GM03348 (cell line): ENCODE results near the gene RMND5B.
"Not testable (repeated sequence)": the region's sequence is repeated elsewhere in the genome, so short reads cannot be mapped to it uniquely, and the experiment has no call there.

Source experiments
- DNase-seq: peaks from one replicate; pipeline ENCODE4 v3.0.0; 2012; ENCODE audit warnings: low spot score

RMND5B gene

DNA sequence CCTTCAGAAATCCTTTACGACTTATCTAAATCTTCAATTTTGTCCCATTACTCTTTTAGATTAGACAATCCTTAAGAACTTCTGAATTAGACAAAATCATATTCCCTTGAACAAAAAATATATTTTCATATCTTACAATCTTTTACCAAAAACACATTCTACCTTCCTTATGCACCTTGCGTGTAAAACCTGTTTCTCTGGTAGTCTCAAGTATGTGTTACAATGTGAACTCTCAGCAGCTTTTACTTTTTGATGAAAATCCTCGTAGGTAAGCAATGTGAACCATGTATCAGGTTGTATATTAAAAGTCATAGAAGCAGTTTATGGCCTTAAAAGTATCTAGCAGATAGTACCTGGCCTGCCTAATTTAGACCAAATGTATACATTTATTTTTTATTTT is 43.6 kb downstream of the RMND5B start:
- no peak for DNase-seq

DNA sequence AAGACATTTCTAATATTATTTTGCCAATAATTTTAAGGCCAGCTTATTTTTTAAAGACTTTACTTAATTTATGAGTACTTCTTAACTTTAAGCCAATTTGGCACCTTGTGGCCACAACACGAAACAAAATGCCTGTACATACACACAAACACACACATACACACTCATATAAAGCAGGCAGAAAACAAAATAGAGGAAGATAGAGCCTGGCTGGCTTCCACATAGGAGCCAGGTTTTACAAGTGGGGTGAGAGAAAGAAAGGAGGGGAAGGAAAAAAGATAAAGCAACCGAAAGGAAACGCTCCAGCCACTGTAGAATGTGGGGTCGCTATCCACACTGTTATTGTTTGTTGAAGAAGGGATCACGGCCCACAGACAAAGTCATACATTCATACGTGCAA is 46.0 kb downstream of the RMND5B start:
- no peak for DNase-seq

DNA sequence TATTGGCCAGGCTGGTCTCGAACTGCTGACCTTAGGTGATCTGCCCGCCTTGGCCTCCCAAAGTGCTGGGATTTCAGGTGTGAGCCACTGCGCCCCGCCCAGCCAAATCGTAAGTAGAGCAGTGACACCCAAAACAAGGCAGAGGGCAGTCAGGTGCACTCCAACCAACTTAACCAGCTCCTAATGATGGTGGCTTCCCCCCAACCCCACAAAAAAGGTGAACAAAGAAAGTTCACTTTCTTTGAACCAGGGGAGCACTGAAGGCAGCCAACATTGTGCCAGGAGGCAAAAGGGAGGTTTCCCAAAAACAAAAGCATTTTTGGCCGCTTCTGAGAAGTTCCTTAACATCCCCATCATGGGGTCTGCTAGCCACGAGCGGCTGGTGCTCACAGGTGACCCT is 46.8 kb downstream of the RMND5B start:
- DNase-seq = no peak

DNA sequence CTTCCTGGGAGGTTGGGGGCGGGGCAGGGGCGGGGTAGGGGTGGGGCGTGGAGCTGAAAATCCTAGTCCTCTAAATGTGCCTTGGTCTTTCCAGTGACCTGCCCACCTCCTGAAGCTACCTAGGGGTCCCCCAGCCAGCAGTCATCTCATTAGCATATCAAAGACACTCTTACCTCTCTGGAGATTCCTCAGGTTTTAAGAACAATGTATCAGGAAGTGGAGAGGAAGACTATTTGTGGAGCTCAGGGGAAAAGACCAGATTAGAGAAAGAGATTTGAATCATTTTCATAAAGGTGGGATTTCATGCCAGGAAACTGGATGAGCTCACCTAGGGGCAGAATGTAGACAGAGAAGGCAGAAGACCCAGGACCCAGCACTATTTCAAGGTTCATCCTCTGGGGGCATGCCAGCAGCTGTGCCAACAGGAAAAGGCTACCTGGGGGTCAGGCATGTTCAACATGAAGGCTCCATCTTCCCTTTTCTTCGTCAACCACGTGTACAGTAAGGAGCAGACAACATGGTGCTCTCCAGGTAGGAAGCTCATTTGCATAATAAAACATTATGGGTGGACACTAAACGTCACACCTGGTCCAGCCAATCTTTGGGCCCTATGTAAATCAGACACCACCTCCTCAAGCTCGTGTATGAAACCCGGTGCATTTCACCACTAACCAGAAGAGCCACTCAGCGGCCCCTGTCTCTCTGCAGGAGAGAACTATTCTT is 49.5 kb downstream of the RMND5B start:
- no peak for DNase-seq

DNA sequence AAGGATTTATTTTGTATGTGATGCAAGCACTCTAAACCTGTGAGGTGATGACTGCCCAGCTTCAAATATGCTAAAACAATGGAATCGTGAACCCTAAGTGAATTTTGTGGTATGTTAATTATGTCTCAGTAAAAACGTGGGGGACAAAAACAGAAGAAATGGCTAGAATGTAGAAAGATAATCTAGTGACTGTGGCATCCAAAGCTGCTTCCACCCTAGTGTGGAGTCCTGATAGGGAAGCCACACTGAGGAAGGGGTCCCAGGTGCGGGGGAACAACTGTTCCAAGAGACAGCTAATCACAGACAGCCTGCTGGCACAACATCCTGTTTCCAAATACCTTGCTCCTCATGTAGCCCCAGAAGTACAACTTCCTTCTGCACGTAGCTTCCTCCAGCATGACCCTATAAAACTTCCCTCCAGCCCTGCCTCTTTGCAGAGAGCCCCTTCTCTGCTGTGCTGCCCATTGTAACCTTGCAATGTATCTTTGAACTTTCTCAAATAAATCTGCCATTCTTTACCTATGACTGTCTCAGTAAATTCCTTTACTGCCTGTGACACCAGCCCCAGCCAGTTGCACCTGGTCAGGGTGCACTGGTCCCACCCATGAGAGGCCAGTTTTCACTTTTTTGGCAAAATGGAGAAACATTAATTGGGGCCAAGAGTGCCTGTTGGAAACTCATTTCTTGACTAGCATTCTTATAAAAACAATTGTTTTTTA is 51.5 kb downstream of the RMND5B start:
- DNase-seq = no peak

DNA sequence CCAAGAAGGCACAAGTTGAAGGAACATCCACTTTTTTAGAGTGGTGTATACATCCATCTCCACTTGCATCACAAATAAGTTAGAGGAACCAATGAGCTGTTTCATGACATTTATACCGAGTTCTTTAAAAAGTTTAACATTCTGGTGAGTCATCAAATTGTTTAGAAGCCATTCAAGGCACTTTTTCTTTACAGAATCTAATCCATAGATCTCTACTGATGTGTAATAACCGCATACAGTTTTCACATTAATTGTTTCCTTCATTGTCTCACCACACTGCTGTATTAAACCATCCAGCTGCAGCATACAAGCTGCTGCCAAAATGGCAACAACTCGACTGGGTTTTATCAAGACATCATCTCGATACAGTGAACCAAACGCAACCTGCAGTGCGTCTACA is 55.6 kb downstream of the RMND5B start:
- no peak for DNase-seq

DNA sequence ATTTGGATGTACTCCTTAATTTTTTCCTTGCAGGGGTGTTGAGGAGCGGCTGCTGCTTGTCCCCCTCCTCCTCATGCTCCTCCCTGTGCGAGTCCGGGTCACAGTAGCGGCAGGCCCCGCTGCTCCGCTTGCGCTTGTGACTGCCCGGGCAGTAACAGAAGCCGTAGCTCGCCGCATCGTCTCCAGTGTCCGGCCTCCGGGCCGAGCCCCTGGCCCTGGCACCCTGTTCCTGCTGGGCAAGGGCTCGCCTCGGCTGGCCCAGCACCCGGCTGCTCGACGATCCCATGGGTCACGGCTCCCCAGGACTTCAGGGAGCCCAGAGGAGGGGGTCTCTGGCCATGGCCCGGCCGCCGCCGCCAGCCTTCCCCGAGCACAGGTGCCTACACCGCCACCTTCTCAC is 56.2 kb downstream of the RMND5B start, which contains the start of gene GMCL2:
TSS of gene GMCL2 (minus strand) at position 358 of the 400 bp plus-strand sequence. CDS start at position 286, 72 bp downstream.
- no peak for DNase-seq

DNA sequence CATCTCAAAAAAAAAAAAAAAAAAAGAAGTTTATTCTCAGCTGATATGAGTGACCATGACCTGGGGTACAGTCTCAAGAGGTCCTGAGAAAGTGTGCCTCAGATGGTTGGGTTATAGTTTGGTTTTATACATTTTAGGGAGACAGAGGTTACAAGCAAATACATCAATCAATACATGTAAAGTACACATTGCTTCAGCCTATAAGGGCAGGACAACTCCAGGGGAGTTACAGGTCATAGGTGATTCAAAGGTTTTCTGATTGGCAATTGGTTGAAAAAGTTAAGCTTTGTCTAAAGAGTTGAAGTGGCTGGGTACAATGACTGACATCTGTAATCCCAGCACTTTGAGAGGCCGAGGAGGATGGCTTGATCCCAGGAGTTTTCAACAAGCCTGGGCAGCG is 58.6 kb downstream of the RMND5B start:
- no peak for DNase-seq

DNA sequence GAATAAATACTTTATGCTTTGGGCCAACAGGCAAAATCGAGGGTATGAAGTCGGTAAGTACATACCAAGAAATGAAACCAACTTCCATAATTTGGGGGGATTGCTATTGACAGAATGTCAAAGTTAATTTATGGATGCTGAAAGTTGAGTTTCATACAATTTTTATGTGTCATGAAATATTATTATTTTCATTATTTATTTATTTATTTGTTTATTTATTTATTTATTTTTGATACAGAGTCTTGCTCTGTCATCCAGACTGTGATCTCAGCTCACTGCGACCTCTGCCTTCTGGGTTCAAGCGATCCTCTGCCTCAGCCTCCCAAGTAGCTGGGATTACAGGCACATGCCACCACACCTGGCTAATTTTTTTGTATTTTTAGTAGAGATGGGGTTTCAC is 60.8 kb downstream of the RMND5B start:
- DNase-seq = no peak

DNA sequence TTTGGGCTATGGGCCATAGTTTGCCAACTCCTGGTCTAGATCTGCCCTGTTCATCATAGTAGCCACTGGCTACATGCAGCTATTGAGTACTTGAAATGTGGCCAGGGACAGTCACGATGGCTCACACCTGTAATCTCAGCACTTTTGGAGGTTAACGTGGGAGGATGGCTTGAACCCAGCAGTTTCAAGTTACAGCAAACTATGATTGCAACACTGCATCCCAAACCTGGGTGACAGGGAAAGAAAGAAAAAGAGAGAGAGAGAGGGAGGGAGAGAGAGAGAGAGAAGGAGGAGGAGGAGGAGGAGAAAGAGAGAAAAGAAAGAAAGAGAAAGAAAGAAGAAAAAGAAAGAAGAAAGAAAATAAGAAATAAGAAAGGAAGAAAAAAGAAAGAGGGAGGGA is 61.4 kb downstream of the RMND5B start:
- DNase-seq = no peak

DNA sequence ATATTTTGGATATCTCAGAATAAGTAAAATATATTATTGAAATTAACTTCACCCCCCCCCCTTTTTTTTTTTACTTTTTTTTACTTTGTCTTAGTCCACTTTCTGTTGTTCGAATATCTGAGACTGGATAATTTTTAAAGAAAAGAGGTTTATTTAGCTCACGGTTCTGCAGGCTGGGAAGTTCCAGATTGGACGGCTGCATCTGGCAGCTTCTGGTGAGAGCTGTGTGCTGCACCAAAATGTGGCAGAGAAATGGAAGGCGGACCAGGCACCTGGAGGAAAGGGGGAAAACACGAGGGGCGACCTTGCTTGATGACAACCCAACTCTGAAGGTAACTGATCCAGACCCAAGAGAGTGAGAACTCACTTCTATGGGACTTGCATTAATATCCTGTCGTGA is 62.0 kb downstream of the RMND5B start:
- no peak for DNase-seq

DNA sequence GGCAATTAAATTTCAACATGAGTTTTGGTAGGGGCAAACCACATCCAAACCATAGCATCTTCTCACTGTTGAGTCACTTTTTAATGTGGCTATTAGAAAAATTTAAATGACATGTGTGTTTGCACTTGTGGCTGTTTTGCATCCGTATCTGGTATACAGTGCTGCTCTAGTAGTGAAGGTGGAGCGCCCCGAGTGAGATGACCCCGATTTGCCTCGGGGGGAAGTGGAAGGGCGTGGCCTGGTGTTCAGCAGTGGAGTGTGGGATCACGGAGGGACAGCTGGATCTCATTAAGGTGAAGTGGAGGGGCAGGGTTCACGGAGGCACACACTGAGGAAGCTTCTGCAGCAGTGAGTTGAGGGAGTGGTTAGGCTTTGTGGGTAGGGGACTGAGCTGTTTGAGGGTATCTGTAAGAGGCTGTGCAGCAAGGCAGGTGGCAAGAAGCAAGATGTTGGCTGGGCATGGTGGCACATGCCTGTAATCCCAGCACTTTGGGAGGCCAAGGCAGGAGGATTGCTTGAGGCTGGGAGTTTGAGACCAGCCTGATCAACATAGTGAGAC is 62.5 kb downstream of the RMND5B start:
- DNase-seq = no peak

DNA sequence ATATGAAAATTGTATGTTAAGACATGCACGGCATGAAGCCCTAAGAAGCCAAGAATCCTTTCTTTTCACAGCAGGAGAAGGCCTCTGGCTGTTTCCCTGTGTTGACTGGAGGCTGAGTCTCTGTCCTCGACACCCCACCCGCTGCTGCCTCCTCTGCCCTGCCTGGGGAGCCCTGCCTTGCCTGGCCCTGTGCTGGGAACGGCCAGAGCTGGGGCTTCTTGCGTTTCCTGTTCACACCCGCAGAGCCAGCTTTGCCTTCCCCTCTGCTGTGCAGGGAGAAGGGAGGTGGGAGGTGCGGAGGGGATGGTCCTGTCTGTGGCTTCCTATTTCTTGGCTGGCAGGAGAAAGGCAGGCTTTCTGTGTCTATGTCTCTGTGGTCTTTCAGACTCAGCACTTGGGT is 63.2 kb downstream of the RMND5B start:
- DNase-seq = no peak

DNA sequence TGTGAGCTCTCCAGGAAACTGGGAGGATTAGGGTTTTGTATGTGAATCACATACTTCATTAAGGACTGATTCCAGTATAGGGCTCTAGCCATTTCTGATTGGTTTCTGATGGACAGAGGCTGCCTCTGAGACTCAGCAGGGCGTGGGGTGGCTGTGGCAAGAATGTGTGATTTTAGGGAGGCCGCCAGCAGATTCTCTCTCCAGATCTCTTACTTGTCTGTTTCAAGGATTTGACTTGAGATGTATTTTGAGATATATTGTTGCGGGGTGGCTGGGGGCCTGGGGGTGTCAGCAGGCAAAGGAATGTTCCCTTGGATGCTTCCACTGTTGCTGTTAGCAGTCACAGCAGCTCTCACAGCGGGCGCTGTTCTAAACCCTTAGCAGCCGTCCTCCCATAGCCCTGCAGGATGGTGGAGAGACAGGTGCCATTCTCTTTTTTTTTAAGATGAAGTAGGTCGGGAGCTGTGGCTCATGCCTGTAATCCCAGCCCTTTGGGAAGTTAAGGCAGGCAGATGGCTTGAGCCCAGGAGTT is 65.5 kb downstream of the RMND5B start:
- no peak for DNase-seq

DNA sequence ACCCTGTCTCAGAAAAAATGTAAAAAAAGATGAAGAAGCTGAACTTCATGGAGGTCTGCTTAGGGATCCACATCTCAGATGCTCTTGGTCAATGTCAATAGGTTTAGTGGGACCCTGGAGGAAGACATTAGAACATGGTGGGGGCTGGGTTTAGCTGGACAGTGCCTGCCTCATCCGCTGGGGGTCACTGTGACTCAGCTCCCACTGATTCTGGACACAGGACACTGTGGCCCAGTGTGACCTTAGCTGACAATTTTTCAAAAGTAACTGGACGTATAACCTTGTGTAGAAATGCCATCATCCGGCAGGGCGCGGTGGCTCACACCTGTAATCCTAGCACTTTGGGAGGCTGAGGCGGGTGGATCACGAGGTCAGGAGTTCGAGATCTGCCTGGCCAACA is 66.2 kb downstream of the RMND5B start:
- DNase-seq = no peak

DNA sequence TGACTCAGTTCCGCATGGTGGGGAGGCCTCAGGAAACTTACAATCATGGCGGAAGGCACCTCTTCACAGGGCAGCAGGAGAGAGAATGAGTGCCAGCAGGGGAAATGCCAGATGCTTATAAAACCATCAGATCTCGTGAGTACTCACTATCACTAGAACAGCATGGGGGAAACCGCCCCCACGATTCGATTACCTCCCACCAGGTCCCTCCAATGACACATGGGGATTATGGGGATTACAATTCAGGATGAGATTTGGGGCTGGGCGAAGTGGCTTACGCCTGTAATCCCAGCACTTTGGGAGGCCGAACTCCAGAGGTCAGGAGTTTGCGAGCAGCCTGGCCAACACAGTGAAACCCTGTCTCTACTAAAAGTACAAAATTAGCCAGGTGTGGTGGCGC is 67.3 kb downstream of the RMND5B start:
- not testable (repeated sequence) for DNase-seq

DNA sequence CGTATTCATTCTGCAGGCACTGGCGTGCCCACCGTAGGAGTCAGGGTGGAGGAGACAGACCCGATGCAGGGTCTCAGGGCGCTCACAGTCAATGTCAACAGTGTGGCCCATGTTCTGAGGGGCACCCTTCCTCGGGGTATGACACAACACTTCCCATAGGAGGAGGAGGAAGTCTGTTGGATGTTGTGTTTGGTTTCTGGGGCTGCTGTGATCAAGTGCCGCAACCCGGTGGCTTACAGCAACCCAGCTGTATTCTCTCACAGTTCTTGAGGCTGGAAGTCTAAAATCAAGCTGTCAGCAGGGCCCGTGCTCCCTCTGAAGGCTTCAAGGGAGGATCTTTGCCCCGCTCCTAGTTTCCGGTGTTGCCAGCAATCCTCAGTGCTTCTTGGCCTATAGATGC is 67.9 kb downstream of the RMND5B start:
- no peak for DNase-seq

DNA sequence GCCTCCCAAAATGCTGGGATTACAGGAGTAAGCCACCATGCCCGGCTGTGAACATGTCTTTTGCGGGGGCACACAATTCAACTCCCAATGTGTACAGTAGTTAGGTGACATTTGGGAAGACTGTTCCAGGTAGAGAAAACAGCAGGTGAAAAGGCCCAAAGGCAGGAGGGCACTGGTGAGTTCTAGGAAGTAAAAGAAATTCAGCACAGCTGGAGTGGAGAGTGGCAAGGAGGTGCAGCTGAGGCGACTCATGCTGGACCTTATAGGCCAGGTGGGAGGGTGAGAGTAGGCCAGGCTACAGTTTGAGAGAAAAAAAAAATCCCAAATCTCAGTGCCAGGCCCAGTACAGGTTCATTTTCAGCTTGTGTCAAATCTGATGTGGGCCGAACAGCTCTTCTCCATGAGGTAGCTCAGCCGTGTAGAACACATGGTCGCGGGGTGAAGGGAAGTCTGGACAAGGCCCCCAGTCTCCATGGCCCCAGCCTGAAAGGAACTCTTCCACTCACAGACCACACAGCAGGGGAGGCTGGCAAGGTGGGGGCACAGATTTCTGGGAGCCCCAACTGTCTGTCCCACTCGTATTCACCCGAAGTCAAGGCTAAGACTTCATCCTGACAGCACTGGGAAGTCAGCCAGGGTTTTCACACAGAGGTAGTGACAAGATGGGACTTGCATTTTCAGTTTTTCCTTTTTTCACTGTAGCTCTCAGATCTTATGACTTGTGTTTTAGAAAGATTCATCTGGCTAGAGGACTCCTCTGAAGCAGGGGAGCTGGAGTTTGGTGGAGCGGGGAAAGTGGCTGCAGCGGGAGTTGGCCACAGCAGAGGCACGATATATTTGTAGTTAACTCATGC is 69.0 kb downstream of the RMND5B start:
- no peak for DNase-seq
